NCI-H526 (cell line): ENCODE results near the gene NCOA3.

ENCODE experiments used
- DNase-seq, 2 experiments: peaks; one replicate each; lab custom pipeline; 2025; lab: John Stamatoyannopoulos, UW

Gene NCOA3

GRCh38 chr20:47704746-47705496 is 203.2 kb downstream of the NCOA3 start:
- no peak for DNase-seq

- no peak for DNase-seq
Measured at GRCh38 chr20:47705497-47705856, 203.8 kb downstream of the NCOA3 start.

- no peak for DNase-seq
Measured at GRCh38 chr20:47706345-47706744, 204.7 kb downstream of the NCOA3 start.
